Fibroblast of villous mesenchyme (primary cell): ENCODE data around the gene PCDHGA10. TPM values are rescaled to one million over a fixed set of nuclear protein-coding genes. Genes with fewer than 3 reads are reported as not detected.
A peak's percentile ranks its signal among the peaks of the same experiment; 100 is the strongest.
"Not testable (repeated sequence)": the region's sequence is repeated elsewhere in the genome, so short reads cannot be mapped to it uniquely, and the experiment has no call there.

Experiments used
- DNase-seq: peaks from one replicate; pipeline ENCODE4 v3.0.0-alpha.2; 2010; ENCODE audit warnings: low read depth
- H3K4me3 ChIP-seq: 2 replicates; pipeline ENCODE4 v1.5.1; 2011; ENCODE audit warnings: low read depth, mild to moderate bottlenecking, low read length
- CTCF ChIP-seq: IDR thresholded peaks from 2 replicates; pipeline ENCODE4 v1.5.1; 2012; ENCODE audit warnings: low read depth, mild to moderate bottlenecking, low read length; ENCODE audit not compliant: insufficient read depth
- total RNA-seq: library from RNA; depleted of rRNA; stranded (reverse); fragments of >200 nt; gene quantifications from 2 replicates; pipeline ENCODE4 v1.2.3, GENCODE V29; 2012

PCDHGA10 gene
- total RNA-seq, 1 donor = 11.7 TPM

GRCh38 chr5:141409598-141410306 is 3.0 kb upstream of the PCDHGA10 start:
- TF ChIP-seq CTCF = no peak
- no peak for DNase-seq
- no peak overlapping the region for H3K4me3 ChIP-seq

- H3K4me3 ChIP-seq = no peak overlapping the region
- no peak for DNase-seq
- TF ChIP-seq CTCF = no peak
Observed at GRCh38 chr5:141411575-141411974, 1.2 kb upstream of the PCDHGA10 start.

- no peak for TF ChIP-seq CTCF
- peak overlapping the region; percentile 70 for H3K4me3 ChIP-seq
Observed at GRCh38 chr5:141413540-141414069, 818 bp downstream of the PCDHGA10 start.

GRCh38 chr5:141414548-141415274 is 1.9 kb downstream of the PCDHGA10 start:
- not testable (repeated sequence) for DNase-seq, H3K4me3 ChIP-seq

More at GRCh38 chr5:141413540-141414069, 818 bp downstream of the PCDHGA10 start:
- no peak for DNase-seq

- DNase-seq, H3K4me3 ChIP-seq: not testable (repeated sequence)
Observed at GRCh38 chr5:141415275-141415618, 2.5 kb downstream of the PCDHGA10 start.

- H3K4me3 ChIP-seq = peak within 1 kb of the TSS; percentile 53
- TF ChIP-seq CTCF = peak; percentile 81
- peak; percentile 85 for DNase-seq
Observed at GRCh38 chr5:141417494-141418172, 4.8 kb downstream of the PCDHGA10 start, which contains the start of gene PCDHGB7. Gene PCDHGB7, plus strand, starts transcription at chr5:141417677. Its CDS starts 183 bp downstream, at chr5:141417860.

GRCh38 chr5:141419074-141419880 is 6.5 kb downstream of the PCDHGA10 start:
- no peak for TF ChIP-seq CTCF

More at GRCh38 chr5:141419074-141419880, 6.5 kb downstream of the PCDHGA10 start:
- no peak for DNase-seq
- H3K4me3 ChIP-seq = no peak overlapping the region
